Thoracic aorta (tissue), 2 donors: Measurements from ENCODE around the gene MT1HL1. TPM values are rescaled to one million over a fixed set of nuclear protein-coding genes. Genes with fewer than 3 reads are reported as not detected.

Source experiments
- ATAC-seq: fragments of 150-250 bp; one replicate; pipeline ENCODE4 v1.8.0; 2017; ENCODE audit warnings: low read depth; ENCODE audit not compliant: insufficient number of reproducible peaks, low FRiP score
- DNase-seq: peaks from one replicate; pipeline ENCODE4 v3.0.0-alpha.2; 2020; ENCODE audit warnings: low spot score
- H3K27ac ChIP-seq, 2 donors: fragments of 200-600 bp; sonication (generic); 1 replicate in 1 of 2; 2 replicates in 1 of 2; pipeline ENCODE4 v1.5.1; 2016; ENCODE audit warnings: mild to moderate bottlenecking in 2 of 2, moderate library complexity in 2 of 2
- H3K27me3 ChIP-seq: fragments of 200-600 bp; sonication (generic); replicated peaks from 2 replicates; pipeline ENCODE4 v1.6.0; 2016; ENCODE audit warnings: mild to moderate bottlenecking; ENCODE audit not compliant: insufficient read depth
- H3K36me3 ChIP-seq: fragments of 200-600 bp; sonication (generic); one replicate; pipeline ENCODE4 v1.5.1; 2016
- H3K4me1 ChIP-seq, 2 donors: fragments of 200-600 bp; sonication (generic); 1 replicate in 1 of 2; 2 replicates in 1 of 2; pipeline versions ENCODE4 v1.5.1 to v1.6.0; 2016; ENCODE audit warnings: low read depth in 2 of 2, mild to moderate bottlenecking in 1 of 2; ENCODE audit not compliant: control insufficient read depth in 1 of 2
- H3K4me3 ChIP-seq: fragments of 200-600 bp; sonication (generic); 2 replicates; pipeline ENCODE4 v1.5.1; 2016; ENCODE audit warnings: mild to moderate bottlenecking
- H3K9me3 ChIP-seq: fragments of 200-600 bp; sonication (generic); 2 replicates; pipeline ENCODE4 v1.5.1; 2016
- total RNA-seq, 2 donors: library from RNA; depleted of rRNA; stranded (reverse); fragments of >200 nt; gene quantifications; one replicate each; pipeline versions ENCODE4 v1.1.0 to v1.2.3, GENCODE V29; 2016
- TF ChIP-seq, protein P1 (sequence below): fragments of 200-600 bp; sonication (generic); IDR thresholded peaks from one replicate; pipeline ENCODE4 v1.5.1; 2019; ENCODE audit warnings: antibody characterized with exemption

MT1HL1 gene
- total RNA-seq, 2 donors from 2014 or later: not detected

DNA sequence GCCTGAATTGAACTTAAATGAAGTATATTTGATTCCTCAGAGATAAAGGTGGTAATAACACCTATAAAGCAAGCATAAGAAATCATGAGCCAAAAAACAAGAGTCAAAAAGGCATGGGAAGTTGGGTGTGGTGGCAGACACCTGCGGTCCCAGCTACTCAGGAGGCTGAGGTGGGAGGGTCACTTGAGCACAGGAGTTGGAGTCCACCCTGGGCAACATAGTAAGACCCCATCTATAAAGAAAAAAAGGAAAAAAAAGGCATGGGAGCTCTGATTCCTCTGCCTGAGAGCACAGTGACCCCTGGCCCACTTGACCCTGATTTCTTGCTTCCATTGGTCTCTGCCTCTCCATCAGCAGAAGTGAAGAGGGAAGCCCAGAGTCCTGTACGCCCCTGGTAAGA, 40.3 kb downstream of the MT1HL1 start:
- H3K36me3 ChIP-seq: no peaks in the 10 kb centered on the region
- no peak for ATAC-seq

DNA sequence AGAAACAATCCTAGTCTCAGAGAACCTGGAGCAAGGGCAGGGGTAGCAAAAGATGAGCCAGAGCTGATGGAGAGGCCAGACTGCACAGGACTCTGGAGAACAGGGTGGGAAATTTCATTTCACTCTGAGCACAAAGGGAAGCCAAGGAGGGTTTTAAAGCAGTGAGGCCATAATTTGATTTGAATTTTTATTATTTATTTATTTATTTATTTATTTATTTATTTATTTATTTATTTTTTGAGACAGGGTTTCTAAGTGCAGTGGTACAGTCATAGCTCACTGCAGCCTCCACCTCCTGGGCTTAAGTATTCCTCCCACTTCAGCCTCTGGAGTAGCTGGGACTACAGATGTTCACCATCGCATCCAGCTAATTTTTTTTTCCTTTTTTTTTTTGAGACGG, 45.1 kb downstream of the MT1HL1 start:
- TF ChIP-seq, protein P1, sequence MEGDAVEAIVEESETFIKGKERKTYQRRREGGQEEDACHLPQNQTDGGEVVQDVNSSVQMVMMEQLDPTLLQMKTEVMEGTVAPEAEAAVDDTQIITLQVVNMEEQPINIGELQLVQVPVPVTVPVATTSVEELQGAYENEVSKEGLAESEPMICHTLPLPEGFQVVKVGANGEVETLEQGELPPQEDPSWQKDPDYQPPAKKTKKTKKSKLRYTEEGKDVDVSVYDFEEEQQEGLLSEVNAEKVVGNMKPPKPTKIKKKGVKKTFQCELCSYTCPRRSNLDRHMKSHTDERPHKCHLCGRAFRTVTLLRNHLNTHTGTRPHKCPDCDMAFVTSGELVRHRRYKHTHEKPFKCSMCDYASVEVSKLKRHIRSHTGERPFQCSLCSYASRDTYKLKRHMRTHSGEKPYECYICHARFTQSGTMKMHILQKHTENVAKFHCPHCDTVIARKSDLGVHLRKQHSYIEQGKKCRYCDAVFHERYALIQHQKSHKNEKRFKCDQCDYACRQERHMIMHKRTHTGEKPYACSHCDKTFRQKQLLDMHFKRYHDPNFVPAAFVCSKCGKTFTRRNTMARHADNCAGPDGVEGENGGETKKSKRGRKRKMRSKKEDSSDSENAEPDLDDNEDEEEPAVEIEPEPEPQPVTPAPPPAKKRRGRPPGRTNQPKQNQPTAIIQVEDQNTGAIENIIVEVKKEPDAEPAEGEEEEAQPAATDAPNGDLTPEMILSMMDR: no peak
- ATAC-seq (no peak), DNase-seq (no peak)
- Histone ChIP-seq H3K4me1 (no peaks in the 10 kb centered on the region), H3K4me3 (no peak overlapping the region), H3K27ac (no peak overlapping the region), H3K27me3 (no peaks in the 10 kb centered on the region), H3K9me3 (no peaks in the 10 kb centered on the region), H3K36me3 (no peaks in the 10 kb centered on the region)

More for the DNA sequence above, 40.3 kb downstream of the MT1HL1 start:
- Histone ChIP-seq H3K27me3 (no peaks in the 10 kb centered on the region), H3K27ac (no peak overlapping the region), H3K4me3 (no peak overlapping the region), H3K4me1 (no peaks in the 10 kb centered on the region), H3K9me3 (no peaks in the 10 kb centered on the region)
- no peak for DNase-seq
- TF ChIP-seq, protein P1: no peak

DNA sequence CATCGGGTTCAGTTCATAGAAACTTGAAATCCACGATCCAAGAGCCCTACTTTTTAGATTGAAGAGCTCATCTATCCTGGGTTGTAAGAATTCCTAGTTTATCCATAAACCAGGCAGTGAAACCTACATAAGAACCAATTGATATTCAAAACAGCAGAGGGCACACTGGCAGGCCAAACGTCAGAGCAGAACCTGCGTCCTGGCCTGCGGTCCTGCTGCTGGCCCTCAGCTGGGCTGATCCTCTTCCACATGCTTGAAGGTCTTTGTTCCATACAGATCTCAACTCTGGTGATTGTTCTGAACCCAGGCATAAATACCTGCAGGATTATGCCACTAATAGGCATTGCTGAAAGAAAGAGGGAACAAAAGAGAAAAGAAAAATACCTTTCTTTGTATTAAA, 47.0 kb downstream of the MT1HL1 start:
- TF ChIP-seq, protein P1: no peak
- no peak overlapping the region for H3K27ac ChIP-seq
- H3K9me3 ChIP-seq: no peaks in the 10 kb centered on the region
- no peaks in the 10 kb centered on the region for H3K27me3 ChIP-seq
- ATAC-seq (no peak), DNase-seq (no peak)
- H3K4me3 ChIP-seq: no peak overlapping the region
- H3K36me3 ChIP-seq: no peaks in the 10 kb centered on the region
- H3K4me1 ChIP-seq: peaks cover 0 to 17% of the 10 kb centered on the region in 2 donors

Other genes with a start within 250 kb of the MT1HL1 start
- 10 to 100 TPM; 31.3 to 39.8 TPM for gene MTR, start 209.1 kb downstream of the MT1HL1 start, total RNA-seq
- 10 to 100 TPM; 59.0 to 75.9 TPM for gene RYR2, start 37.7 kb upstream of the MT1HL1 start, total RNA-seq